HUDEP-2 (cell line): Measurements from ENCODE around the gene CFAP251.
"Not testable (repeated sequence)": the region's sequence is repeated elsewhere in the genome, so short reads cannot be mapped to it uniquely, and the experiment has no call there.

ENCODE experiments used
- DNase-seq, 76 experiments: peaks; one replicate each; lab custom pipeline; 2025; ENCODE audit not compliant: unreplicated experiment in 76 of 76; lab: John Stamatoyannopoulos, UW

CFAP251 gene

GRCh38 chr12:122022393-122023338 is 104.3 kb downstream of the CFAP251 start:
- DNase-seq: peak in 16 of 76 experiments; percentile 2 to 37 (median 16)

- peak in 23 of 76 experiments; percentile 8 to 31 (median 25) for DNase-seq
These were observed 105.1 kb downstream of the CFAP251 start for GRCh38 chr12:122023339-122024131.

GRCh38 chr12:122024132-122024785 is 105.9 kb downstream of the CFAP251 start:
- peak in 12 of 76 experiments; percentile 3 to 26 (median 12) for DNase-seq

- DNase-seq: no peak
These were observed 108.4 kb downstream of the CFAP251 start for GRCh38 chr12:122026706-122027333.

- no peak for DNase-seq
These were observed 109.9 kb downstream of the CFAP251 start for GRCh38 chr12:122028165-122028904.

GRCh38 chr12:122028905-122029560 is 110.6 kb downstream of the CFAP251 start:
- DNase-seq: no peak

- DNase-seq: peak in 38 of 76 experiments; percentile 6 to 66 (median 38)
These were observed 111.4 kb downstream of the CFAP251 start for GRCh38 chr12:122029620-122030423.

- DNase-seq: peak in 12 of 76 experiments; percentile 4 to 66 (median 40)
These were observed 112.1 kb downstream of the CFAP251 start for GRCh38 chr12:122030424-122031035.

- peak in 44 of 76 experiments; percentile 7 to 62 (median 28) for DNase-seq
These were observed 113.2 kb downstream of the CFAP251 start for GRCh38 chr12:122031342-122032216.

- no peak for DNase-seq
These were observed 114.2 kb downstream of the CFAP251 start for GRCh38 chr12:122032580-122032979.

GRCh38 chr12:122035292-122035691 is 116.9 kb downstream of the CFAP251 start:
- DNase-seq: no peak

GRCh38 chr12:122036153-122036552 is 117.8 kb downstream of the CFAP251 start:
- no peak for DNase-seq

- DNase-seq: no peak
These were observed 122.4 kb downstream of the CFAP251 start for GRCh38 chr12:122040579-122041386.

GRCh38 chr12:122041458-122041857 is 123.1 kb downstream of the CFAP251 start:
- not testable (repeated sequence) for DNase-seq

- DNase-seq: no peak
These were observed 124.5 kb downstream of the CFAP251 start for GRCh38 chr12:122042910-122043309.

GRCh38 chr12:122043476-122043875 is 125.1 kb downstream of the CFAP251 start:
- no peak for DNase-seq
